ENCODE results near the gene PRICKLE4. TPM values are rescaled to one million over a fixed set of nuclear protein-coding genes. Genes with fewer than 3 reads are reported as not detected.

PRICKLE4 gene
- total and polyA plus RNA-seq, 2 of the 13 experiments (the other 11 are each of a cell fraction or from before 2014, with no cell fraction given): 0.92 to 1.2 TPM

DNA sequence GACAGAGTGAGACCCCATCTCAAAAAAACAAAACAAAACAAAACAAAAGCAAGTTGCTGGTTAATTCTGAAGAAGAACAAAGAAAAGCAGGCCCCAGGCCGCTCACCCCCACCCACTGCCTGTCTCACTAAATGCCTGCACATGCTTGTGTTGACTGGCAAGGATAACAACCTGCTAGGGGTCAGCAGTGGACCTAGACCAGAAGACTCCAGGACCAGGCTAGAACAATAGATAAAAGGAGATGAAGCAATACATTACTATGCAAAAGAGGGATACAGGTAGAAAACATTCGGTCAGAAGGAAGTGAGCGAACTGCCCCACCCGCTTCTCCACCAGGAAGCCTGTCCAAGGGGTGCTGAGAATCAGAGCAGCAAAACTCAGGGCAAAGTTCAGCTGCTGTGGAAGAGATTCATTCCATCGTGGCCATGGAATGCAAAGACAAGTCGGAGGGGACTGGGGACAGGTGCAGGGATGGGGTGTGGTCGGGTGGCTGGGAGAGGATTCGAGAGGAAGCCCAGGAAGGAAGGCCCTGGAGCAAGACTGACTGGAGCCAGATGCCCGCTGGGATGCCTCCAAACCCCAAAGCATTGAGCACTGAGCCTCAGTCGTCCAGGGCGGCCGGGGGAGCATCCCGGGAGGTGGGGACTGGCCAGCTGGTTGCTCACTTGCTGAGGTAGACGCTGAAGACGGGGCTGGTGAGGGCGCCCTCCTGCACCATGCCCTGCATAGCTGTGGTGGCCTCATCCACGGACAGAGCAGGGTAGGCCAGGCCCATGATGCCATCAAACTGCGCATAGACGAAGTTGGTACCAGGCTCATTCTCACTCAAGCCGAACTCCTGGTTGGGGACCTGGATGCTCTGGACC, 38.7 kb upstream of the PRICKLE4 start (continued):
- TF ChIP-seq MIER2 (CRISPR knock-in tag; IDR thresholded peaks at IDR 0.05) (peak; percentile 50; the same call in 1 of the 2 replicates), JARID2 (CRISPR knock-in tag; IDR thresholded peaks at IDR 0.05; ENCODE audit: insufficient replicate concordance) (no peak), ZNF460 (CRISPR knock-in tag; IDR thresholded peaks at IDR 0.05; ENCODE audit: borderline replicate concordance) (no peak), ZNF251 (CRISPR knock-in tag; IDR thresholded peaks at IDR 0.05) (no peak), ZMAT3 (CRISPR knock-in tag; conservative IDR thresholded peaks at IDR 0.05) (0 out of 2 replicates have a peak, but pooled peaks have one; percentile 24), ZNF589 (CRISPR knock-in tag; conservative IDR thresholded peaks at IDR 0.05) (no peak), STAT5B (CRISPR knock-in tag; IDR thresholded peaks at IDR 0.05) (no peak), ZFYVE20 (CRISPR knock-in tag; IDR thresholded peaks at IDR 0.05; ENCODE audit: borderline replicate concordance, low read depth) (no peak), ATAD3A (CRISPR knock-in tag; IDR thresholded peaks at IDR 0.05) (no peak), TCF12 (IDR thresholded peaks at IDR 0.05) (no peak), TCF12 (CRISPR knock-in tag; IDR thresholded peaks at IDR 0.05) (no peak), TAF15 (IDR thresholded peaks at IDR 0.05; ENCODE audit: low read depth, low read length, poor library complexity, severe bottlenecking) (no peak), FOXC1 (CRISPR knock-in tag; IDR thresholded peaks at IDR 0.05; ENCODE audit: borderline replicate concordance) (no peak; the same call in 1 of the 2 replicates), NR2F6 (IDR thresholded peaks at IDR 0.05) (peak; percentile 70), NR2F6 (CRISPR knock-in tag; IDR thresholded peaks at IDR 0.05) (peak; percentile 75), RBM22 (optimal IDR thresholded peaks at IDR 0.05; ENCODE audit: low read length) (no peak), ZMYM4 (CRISPR knock-in tag; IDR thresholded peaks at IDR 0.05) (no peak), HNRNPLL (IDR thresholded peaks at IDR 0.05; ENCODE audit: low read depth, low read length, poor library complexity, severe bottlenecking) (no peak), SMAD9 (CRISPR knock-in tag; IDR thresholded peaks at IDR 0.05) (no peak), SNRNP70 (IDR thresholded peaks at IDR 0.05; ENCODE audit: low read depth, low read length) (no peak), NFIB (CRISPR knock-in tag; IDR thresholded peaks at IDR 0.05; ENCODE audit: borderline replicate concordance) (no peak)
- TF ChIP-seq, protein P1, sequence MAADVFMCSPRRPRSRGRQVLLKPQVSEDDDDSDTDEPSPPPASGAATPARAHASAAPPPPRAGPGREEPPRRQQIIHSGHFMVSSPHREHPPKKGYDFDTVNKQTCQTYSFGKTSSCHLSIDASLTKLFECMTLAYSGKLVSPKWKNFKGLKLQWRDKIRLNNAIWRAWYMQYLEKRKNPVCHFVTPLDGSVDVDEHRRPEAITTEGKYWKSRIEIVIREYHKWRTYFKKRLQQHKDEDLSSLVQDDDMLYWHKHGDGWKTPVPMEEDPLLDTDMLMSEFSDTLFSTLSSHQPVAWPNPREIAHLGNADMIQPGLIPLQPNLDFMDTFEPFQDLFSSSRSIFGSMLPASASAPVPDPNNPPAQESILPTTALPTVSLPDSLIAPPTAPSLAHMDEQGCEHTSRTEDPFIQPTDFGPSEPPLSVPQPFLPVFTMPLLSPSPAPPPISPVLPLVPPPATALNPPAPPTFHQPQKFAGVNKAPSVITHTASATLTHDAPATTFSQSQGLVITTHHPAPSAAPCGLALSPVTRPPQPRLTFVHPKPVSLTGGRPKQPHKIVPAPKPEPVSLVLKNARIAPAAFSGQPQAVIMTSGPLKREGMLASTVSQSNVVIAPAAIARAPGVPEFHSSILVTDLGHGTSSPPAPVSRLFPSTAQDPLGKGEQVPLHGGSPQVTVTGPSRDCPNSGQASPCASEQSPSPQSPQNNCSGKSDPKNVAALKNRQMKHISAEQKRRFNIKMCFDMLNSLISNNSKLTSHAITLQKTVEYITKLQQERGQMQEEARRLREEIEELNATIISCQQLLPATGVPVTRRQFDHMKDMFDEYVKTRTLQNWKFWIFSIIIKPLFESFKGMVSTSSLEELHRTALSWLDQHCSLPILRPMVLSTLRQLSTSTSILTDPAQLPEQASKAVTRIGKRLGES (CRISPR knock-in tag; IDR thresholded peaks at IDR 0.05; ENCODE audit: borderline replicate concordance): no peak
- TF ChIP-seq, protein P2, sequence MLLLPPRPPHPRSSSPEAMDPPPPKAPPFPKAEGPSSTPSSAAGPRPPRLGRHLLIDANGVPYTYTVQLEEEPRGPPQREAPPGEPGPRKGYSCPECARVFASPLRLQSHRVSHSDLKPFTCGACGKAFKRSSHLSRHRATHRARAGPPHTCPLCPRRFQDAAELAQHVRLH (CRISPR knock-in tag; IDR thresholded peaks at IDR 0.05; ENCODE audit: borderline replicate concordance, low read depth): no peak
- TF ChIP-seq, protein P3, sequence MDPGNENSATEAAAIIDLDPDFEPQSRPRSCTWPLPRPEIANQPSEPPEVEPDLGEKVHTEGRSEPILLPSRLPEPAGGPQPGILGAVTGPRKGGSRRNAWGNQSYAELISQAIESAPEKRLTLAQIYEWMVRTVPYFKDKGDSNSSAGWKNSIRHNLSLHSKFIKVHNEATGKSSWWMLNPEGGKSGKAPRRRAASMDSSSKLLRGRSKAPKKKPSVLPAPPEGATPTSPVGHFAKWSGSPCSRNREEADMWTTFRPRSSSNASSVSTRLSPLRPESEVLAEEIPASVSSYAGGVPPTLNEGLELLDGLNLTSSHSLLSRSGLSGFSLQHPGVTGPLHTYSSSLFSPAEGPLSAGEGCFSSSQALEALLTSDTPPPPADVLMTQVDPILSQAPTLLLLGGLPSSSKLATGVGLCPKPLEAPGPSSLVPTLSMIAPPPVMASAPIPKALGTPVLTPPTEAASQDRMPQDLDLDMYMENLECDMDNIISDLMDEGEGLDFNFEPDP (CRISPR knock-in tag; conservative IDR thresholded peaks at IDR 0.05): no peak
- TF ChIP-seq, protein P4, sequence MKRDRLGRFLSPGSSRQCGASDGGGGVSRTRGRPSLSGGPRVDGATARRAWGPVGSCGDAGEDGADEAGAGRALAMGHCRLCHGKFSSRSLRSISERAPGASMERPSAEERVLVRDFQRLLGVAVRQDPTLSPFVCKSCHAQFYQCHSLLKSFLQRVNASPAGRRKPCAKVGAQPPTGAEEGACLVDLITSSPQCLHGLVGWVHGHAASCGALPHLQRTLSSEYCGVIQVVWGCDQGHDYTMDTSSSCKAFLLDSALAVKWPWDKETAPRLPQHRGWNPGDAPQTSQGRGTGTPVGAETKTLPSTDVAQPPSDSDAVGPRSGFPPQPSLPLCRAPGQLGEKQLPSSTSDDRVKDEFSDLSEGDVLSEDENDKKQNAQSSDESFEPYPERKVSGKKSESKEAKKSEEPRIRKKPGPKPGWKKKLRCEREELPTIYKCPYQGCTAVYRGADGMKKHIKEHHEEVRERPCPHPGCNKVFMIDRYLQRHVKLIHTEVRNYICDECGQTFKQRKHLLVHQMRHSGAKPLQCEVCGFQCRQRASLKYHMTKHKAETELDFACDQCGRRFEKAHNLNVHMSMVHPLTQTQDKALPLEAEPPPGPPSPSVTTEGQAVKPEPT (CRISPR knock-in tag; IDR thresholded peaks at IDR 0.05; ENCODE audit: low read depth): no peak

Data from HepG2 (cell line).